Measurements from ENCODE around the gene MBOAT7. TPM values are rescaled to one million over a fixed set of nuclear protein-coding genes. Genes with fewer than 3 reads are reported as not detected.

Gene MBOAT7
- total and polyA plus RNA-seq, 2 of the 8 experiments (the other 6 are each of a cell fraction or from before 2014, with no cell fraction given): 85.5 to 90.9 TPM

DNA sequence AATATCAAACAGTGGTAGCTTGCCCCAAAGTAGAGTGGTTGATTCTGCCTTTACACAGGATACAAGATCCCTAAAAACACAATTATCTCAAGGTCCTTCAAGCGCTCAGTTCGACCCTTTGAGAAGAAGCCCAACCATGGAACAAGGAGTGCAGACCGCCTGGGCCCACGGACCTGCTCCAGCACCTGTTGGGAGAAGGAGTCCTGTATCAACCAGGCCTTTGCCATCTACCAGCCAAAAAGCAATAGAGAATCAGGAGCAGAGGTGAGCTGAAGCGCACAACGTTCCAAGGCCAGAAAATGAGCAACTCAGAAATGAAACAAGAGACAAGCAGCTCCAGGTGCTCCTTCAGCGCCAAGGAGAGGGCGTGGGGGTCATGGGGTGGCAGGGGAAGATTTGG is 39.8 kb upstream of the MBOAT7 start:
- TF ChIP-seq SIRT6 (IDR thresholded peaks at IDR 0.05; ENCODE audit: low read length) (no peak), POLR2A (IDR thresholded peaks at IDR 0.05; ENCODE audit: control extremely low read depth in 1 of 2, low read depth in 2 of 2, low read length in 2 of 2) (no peak), RAD21 (IDR thresholded peaks at IDR 0.05 in 1 of 2, conservative IDR thresholded peaks at IDR 0.05 in 1 of 2; ENCODE audit: low read depth in 2 of 2, low read length in 2 of 2) (no peak)
- Histone ChIP-seq H3K79me2 (ENCODE audit: control insufficient read depth in 1 of 2, insufficient read depth in 2 of 2, low read length in 2 of 2) (no peaks in the 10 kb centered on the region), H3K9ac (replicated peaks in 1 of 4; ENCODE audit: extremely low read depth in 1 of 4, low read depth in 3 of 4, low read length in 3 of 4) (no peak overlapping the region), H2BK5ac (ENCODE audit: low read depth, low read length) (no peak overlapping the region), H2BK12ac (ENCODE audit: low read depth, low read length) (no peak overlapping the region), H2AFZ (ENCODE audit: low read length) (no peak overlapping the region), H3K14ac (ENCODE audit: insufficient read length) (no peak overlapping the region), H3K36me3 (ENCODE audit: control insufficient read depth in 2 of 4, insufficient read depth in 4 of 4, low read length in 3 of 4) (no peaks in the 10 kb centered on the region), H3K23ac (ENCODE audit: insufficient read length) (no peak overlapping the region), H3K18ac (ENCODE audit: extremely low read depth, low read length) (no peak overlapping the region), H3K4me1 (replicated peaks in 1 of 4; ENCODE audit: control insufficient read depth in 3 of 4, insufficient read depth in 4 of 4, low read length in 3 of 4) (no peaks in the 10 kb centered on the region), H4K8ac (ENCODE audit: extremely low read depth, insufficient read depth, low read length) (no peak overlapping the region), H3K23me2 (ENCODE audit: low read depth, low read length) (no peaks in the 10 kb centered on the region), H3K4me2 (ENCODE audit: insufficient read depth in 1 of 2, low read depth in 2 of 2, low read length in 2 of 2) (no peak overlapping the region), H3K27me3 (replicated peaks in 1 of 4; ENCODE audit: control insufficient read depth in 3 of 4, extremely low read depth in 1 of 4, insufficient read depth in 3 of 4, low read length in 3 of 4) (peaks cover 0 to 7% (median 2%) of the 10 kb centered on the region in 4 experiments; a peak in 3 of 7 replicates), H3K27ac (ENCODE audit: low read depth, low read length) (no peak overlapping the region), H3K4ac (replicated peaks; ENCODE audit: insufficient read length, low read depth, low read length) (no peak overlapping the region), H2BK120ac (replicated peaks; ENCODE audit: low read depth, low read length) (no peak overlapping the region), H3K79me1 (ENCODE audit: low read depth, low read length) (no peaks in the 10 kb centered on the region), H3K56ac (replicated peaks; ENCODE audit: insufficient read length, low read depth, low read length) (no peak overlapping the region), H3K4me3 (ENCODE audit: extremely low read depth in 1 of 4, insufficient read depth in 2 of 4, low read depth in 3 of 4, low read length in 4 of 4) (no peak overlapping the region), H2BK20ac (ENCODE audit: low read length) (no peak overlapping the region), H4K5ac (ENCODE audit: insufficient read length, low read depth, low read length) (no peak overlapping the region), H3K9me3 (ENCODE audit: insufficient read depth in 2 of 2, low read depth in 1 of 2, low read length in 1 of 2) (peaks cover under 1 to 3% of the 10 kb centered on the region in 2 experiments; a peak in 2 of 4 replicates), H4K91ac (replicated peaks; ENCODE audit: insufficient read length, low read length) (no peak overlapping the region), H2AK5ac (ENCODE audit: low read depth, low read length) (no peak overlapping the region), H4K20me1 (replicated peaks in 1 of 2; ENCODE audit: control insufficient read depth in 1 of 2, insufficient read depth in 2 of 2, low read length in 2 of 2) (no peaks in the 10 kb centered on the region), H2BK15ac (ENCODE audit: low read length) (no peak overlapping the region)
- FAIRE-seq: no peak
- DNase-seq (ENCODE audit: low read depth in 1 of 2, low spot score in 2 of 2): no peak
- ChIA-PET POLR2A (ENCODE audit: partially characterized antibody) (interaction anchor here (1.3 to 6.4 kb wide), 3 partner anchors 21 to 56 kb away, joined by 3 to 73 read pairs (median 40); partner anchors contain the start of genes RPS9 and TMC4), CTCF (ENCODE audit: partially characterized antibody) (interaction anchor here (0.8 to 1.4 kb wide), 3 partner anchors 13 to 162 kb away, joined by 3 to 6 read pairs (median 4); no protein-coding TSS in a partner anchor)
- 92% methylated on average over 8 of the region's 8 CpGs; no CpG with 5 or more reads in 1 of the 2 experiments for whole genome bisulfite sequencing, 2 experiments (ENCODE audit: extremely low coverage in 1 of 2, insufficient coverage in 1 of 2, insufficient read length in 1 of 2, insufficient replicate concordance in 2 of 2, low coverage in 1 of 2, low lambda C conversion rate in 2 of 2, missing lambda C conversion rate in 1 of 2)
